Esophagus squamous epithelium (tissue), 5 donors: ENCODE data around the gene CFHR4. TPM values are rescaled to one million over a fixed set of nuclear protein-coding genes. Genes with fewer than 3 reads are reported as not detected.
"Not testable (repeated sequence)": the region's sequence is repeated elsewhere in the genome, so short reads cannot be mapped to it uniquely, and the experiment has no call there.

Experiments used
- DNase-seq: peaks from one replicate; lab custom pipeline; 2025; lab: John Stamatoyannopoulos, UW
- H3K27ac ChIP-seq, 4 donors: fragments of 200-600 bp; sonication (generic); one replicate each; pipeline ENCODE4 v1.5.1; 2016 to 2019; ENCODE audit warnings: mild to moderate bottlenecking in 1 of 4
- H3K27me3 ChIP-seq, 4 donors: fragments of 200-600 bp; sonication (generic); 1 replicate in 3 of 4; 2 replicates in 1 of 4; pipeline versions ENCODE4 v1.5.1 to v1.6.0; 2017 to 2021; ENCODE audit warnings: antibody characterized with exemption in 1 of 4
- H3K36me3 ChIP-seq, 3 donors: fragments of 200-600 bp; sonication (generic); one replicate each; pipeline ENCODE4 v1.5.1; 2016 to 2019
- H3K4me1 ChIP-seq, 3 donors: fragments of 200-600 bp; sonication (generic); one replicate each; pipeline ENCODE4 v1.5.1; 2017 to 2019
- H3K4me3 ChIP-seq, 4 donors: fragments of 200-600 bp; sonication (generic); 1 replicate in 3 of 4; 2 replicates in 1 of 4; pipeline ENCODE4 v1.5.1; 2016 to 2019; ENCODE audit warnings: mild to moderate bottlenecking in 2 of 4, moderate library complexity in 1 of 4
- H3K9me3 ChIP-seq, 3 donors: fragments of 200-600 bp; sonication (generic); one replicate each; pipeline ENCODE4 v1.5.1; 2016 to 2019
- CTCF ChIP-seq, 6 experiments: fragments of 450-650 bp in 4 of 6; fragments of 200-600 bp in 2 of 6; sonication (generic) in 2 of 6; IDR thresholded peaks; one replicate each; pipeline ENCODE4 v1.5.1; 2016 to 2019; ENCODE audit warnings: antibody characterized with exemption in 6 of 6, mild to moderate bottlenecking in 4 of 6, moderate library complexity in 4 of 6
- POLR2A ChIP-seq, 4 donors: fragments of 450-650 bp; IDR thresholded peaks; one replicate each; pipeline ENCODE4 v1.6.1; 2017; ENCODE audit warnings: antibody characterized with exemption in 4 of 4, mild to moderate bottlenecking in 4 of 4, moderate library complexity in 3 of 4
- WGBS, 2 donors: methylation state at CpG; one replicate each; pipeline ENCODE4 v1.1.5; 2018; 5-methylcytosine and 5-hydroxymethylcytosine counted together
- intact Hi-C: fragments of 100-400 bp; cut with DNase I; formaldehyde crosslinking; loops from one replicate; pipeline ENCODE4 v1.15.0; 2022
- total RNA-seq, 4 donors: library from RNA; depleted of rRNA; stranded (reverse); fragments of >200 nt; gene quantifications; one replicate each; pipeline ENCODE4 v1.1.0, GENCODE V29; 2016
- donor health status: DM: yes; HTN: yes; CAD: no.

The CFHR4 gene
- total RNA-seq, 4 donors from 2014 or later = not detected

DNA sequence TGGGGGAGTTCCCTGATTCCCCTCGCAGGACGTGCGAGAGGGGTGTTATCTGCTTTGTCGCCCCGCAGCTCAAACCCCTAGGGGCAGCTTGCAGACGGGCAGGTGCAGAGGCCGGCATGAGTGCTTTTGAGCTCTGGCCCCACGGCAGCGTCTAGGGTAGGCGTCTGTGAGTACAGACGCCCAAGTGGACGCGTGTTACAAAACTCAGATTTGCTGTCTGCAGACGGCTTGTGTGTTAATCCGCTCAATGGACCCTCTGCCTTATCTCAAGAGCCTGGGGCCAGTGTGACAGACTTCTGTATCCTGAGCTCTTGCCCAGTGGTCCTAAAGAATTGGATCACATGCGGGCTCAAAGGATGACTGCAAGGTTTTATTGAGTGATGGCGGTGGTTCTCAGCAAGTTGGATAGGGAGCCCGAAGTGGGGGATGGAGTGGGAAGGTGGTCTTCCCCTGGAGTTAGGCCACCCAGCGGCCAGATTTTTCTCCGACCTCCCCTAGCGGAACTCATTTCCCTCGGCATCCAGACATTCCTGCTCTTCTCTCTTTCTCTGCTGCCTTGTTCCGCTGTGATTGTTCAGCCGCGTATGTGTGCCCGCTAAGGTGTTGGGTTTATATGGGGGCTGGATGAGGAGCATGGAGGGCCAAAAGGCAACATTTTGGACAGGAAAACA is 9.4 kb downstream of the CFHR4 start:
- TF ChIP-seq POLR2A (IDR thresholded peaks at IDR 0.05) (no peak), CTCF (IDR thresholded peaks at IDR 0.05) (no peak)
- WGBS, 2 donors = 19 to 62% methylated on average over 24 to 26 of the region's 26 CpGs
- H3K27ac ChIP-seq = no peak overlapping the region
- H3K4me1 ChIP-seq = no peaks in the 10 kb centered on the region
- no peak for DNase-seq
- no peak overlapping the region for H3K4me3 ChIP-seq
- peaks cover 0 to 13% (median 0%) of the 10 kb centered on the region in 4 donors for H3K27me3 ChIP-seq
- H3K9me3 ChIP-seq = no peaks in the 10 kb centered on the region
- intact Hi-C loops = no loop called here
- H3K36me3 ChIP-seq = no peaks in the 10 kb centered on the region

DNA sequence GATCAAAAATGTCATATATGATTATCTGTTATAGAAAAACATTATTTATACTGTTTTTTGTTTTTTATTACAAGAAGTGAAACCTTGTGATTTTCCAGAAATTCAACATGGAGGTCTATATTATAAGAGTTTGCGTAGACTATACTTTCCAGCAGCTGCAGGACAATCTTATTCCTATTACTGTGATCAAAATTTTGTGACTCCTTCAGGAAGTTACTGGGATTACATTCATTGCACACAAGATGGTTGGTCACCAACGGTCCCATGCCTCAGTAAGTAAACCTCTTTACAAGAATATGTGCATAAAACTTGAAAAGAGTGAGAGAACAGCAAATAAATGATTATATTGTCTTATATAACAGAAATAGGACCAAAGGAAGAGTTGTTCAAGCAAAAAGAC is 14.5 kb downstream of the CFHR4 start:
- WGBS, 2 donors = 72 to 73% methylated on average over 2 of the region's 2 CpGs
- Histone ChIP-seq H3K4me3 (no peak overlapping the region), H3K36me3 (no peaks in the 10 kb centered on the region), H3K4me1 (no peaks in the 10 kb centered on the region), H3K9me3 (no peaks in the 10 kb centered on the region), H3K27me3 (peaks cover 0 to 8% (median 0%) of the 10 kb centered on the region in 4 donors), H3K27ac (no peak overlapping the region)
- intact Hi-C loops = no loop called here
- no peak for DNase-seq
- TF ChIP-seq CTCF (IDR thresholded peaks at IDR 0.05) (no peak), POLR2A (IDR thresholded peaks at IDR 0.05) (no peak)

- H3K4me1 ChIP-seq = no peaks in the 10 kb centered on the region
- intact Hi-C loops = no loop called here
- no peak overlapping the region for H3K27ac ChIP-seq
- H3K27me3 ChIP-seq = no peaks in the 10 kb centered on the region
- no peak for DNase-seq
- no peaks in the 10 kb centered on the region for H3K36me3 ChIP-seq
- WGBS, 2 donors = 86 to 88% methylated on average over 2 of the region's 2 CpGs
- no peak overlapping the region for H3K4me3 ChIP-seq
- no peaks in the 10 kb centered on the region for H3K9me3 ChIP-seq
- TF ChIP-seq CTCF (IDR thresholded peaks at IDR 0.05) (no peak), POLR2A (IDR thresholded peaks at IDR 0.05) (no peak)
Measured at GRCh38 chr1:196910215-196910614, 22.4 kb downstream of the CFHR4 start.

DNA sequence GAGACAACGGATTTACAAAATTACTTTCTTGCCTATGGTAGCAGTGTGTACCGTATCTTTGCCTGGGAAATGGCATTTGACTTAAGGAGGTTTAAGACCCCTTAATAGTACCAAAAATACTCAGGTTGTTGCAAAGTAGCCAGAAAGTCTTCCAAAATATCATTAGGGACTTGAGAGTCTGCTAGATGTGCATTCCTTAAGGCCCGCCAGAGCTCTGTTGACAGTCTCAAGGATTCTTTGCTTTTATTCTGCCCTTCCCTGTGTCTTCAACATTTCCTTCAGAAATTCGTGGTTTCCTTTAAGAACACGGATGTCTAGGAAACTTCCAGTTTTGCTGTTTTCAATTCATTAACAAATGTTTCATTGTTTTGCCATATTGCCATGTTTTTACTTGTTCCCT is 24.4 kb downstream of the CFHR4 start:
- H3K36me3 ChIP-seq, DNase-seq, H3K27ac ChIP-seq, H3K27me3 ChIP-seq, H3K4me3 ChIP-seq, H3K4me1 ChIP-seq, intact Hi-C loops, H3K9me3 ChIP-seq: not testable (repeated sequence)
- WGBS, 2 donors = 38 to 56% methylated on average over 5 of the region's 5 CpGs

DNA sequence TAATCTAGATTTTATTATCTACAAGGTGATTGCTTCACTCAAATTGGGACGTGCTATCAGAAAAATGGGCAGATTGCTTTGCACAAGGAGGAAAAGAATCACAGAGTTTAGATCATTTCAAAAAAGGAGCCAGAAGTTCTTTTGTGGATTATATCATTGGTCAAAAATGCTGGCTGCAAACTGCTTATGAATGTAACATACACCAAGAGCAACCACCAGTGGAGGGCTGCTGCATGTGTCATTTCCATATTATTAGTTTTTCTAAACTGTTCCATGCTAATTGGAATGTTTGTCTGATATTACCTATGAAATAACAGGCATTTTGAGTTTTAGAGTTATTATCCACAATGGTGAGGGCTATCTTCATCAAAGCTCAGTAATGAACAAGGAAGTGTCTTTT is 39.0 kb downstream of the CFHR4 start:
- DNase-seq, H3K36me3 ChIP-seq, H3K27me3 ChIP-seq, intact Hi-C loops, H3K4me1 ChIP-seq, H3K4me3 ChIP-seq, H3K27ac ChIP-seq, H3K9me3 ChIP-seq: not testable (repeated sequence)
- 80 to 83% methylated on average over 1 of the region's 1 CpG for WGBS, 2 donors

DNA sequence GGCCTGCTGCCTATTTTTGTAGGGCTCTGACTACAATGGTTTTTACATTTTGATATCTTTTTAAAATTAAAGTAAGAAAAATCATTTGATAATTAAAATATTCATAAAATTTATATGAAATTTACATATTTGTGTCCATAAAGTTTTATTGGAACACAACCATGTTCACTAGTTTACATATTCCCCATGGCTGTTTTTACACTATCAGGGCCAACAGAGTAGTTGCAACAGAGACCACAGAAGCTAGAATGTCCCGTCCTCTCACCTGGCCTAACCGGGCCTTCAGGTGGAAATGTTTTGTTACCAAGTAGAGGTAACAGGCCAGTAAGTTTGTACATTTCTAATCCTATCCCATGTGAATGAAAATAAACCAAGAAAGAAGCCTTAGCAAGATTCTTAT is 45.0 kb downstream of the CFHR4 start:
- H3K27ac ChIP-seq, H3K4me1 ChIP-seq, H3K9me3 ChIP-seq, DNase-seq, H3K27me3 ChIP-seq, H3K4me3 ChIP-seq, H3K36me3 ChIP-seq, intact Hi-C loops: not testable (repeated sequence)
- 78 to 86% methylated on average over 2 of the region's 2 CpGs for WGBS, 2 donors
